Heart right ventricle (tissue), 16 donors: ENCODE results near the gene DOK1. TPM values are rescaled to one million over a fixed set of nuclear protein-coding genes. Genes with fewer than 3 reads are reported as not detected.

Experiments
- ATAC-seq, 8 donors: fragments of 200-7000 bp; cut with Tn5 transposase; one replicate each; pipeline ENCODE4 v1.9.1; 2020; ENCODE audit warnings: mild to moderate bottlenecking in 8 of 8, moderate library complexity in 8 of 8, moderate number of reproducible peaks in 1 of 8
- DNase-seq, 2 donors: peaks; one replicate each; pipeline ENCODE4 v3.0.0-alpha.2; 2020
- H3K27ac ChIP-seq, 10 donors: fragments of 200-600 bp; sonication (generic) in 2 of 10; one replicate each; pipeline versions ENCODE4 v1.5.0 to v1.8.0; 2020 to 2022; ENCODE audit warnings: mild to moderate bottlenecking in 3 of 10
- H3K27me3 ChIP-seq, 7 donors: fragments of 200-600 bp; one replicate each; pipeline ENCODE4 v1.8.0; 2021 to 2022; ENCODE audit warnings: mild to moderate bottlenecking in 2 of 7
- H3K36me3 ChIP-seq, 9 donors: fragments of 200-600 bp; sonication (generic) in 1 of 9; one replicate each; pipeline versions ENCODE4 v1.5.0 to v1.8.0; 2020 to 2022; ENCODE audit warnings: mild to moderate bottlenecking in 2 of 9
- H3K4me1 ChIP-seq, 9 donors: fragments of 200-600 bp; sonication (generic) in 1 of 9; one replicate each; pipeline versions ENCODE4 v1.5.0 to v1.8.0; 2020 to 2022; ENCODE audit warnings: mild to moderate bottlenecking in 4 of 9
- H3K4me3 ChIP-seq, 10 donors: fragments of 200-600 bp; sonication (generic) in 2 of 10; one replicate each; pipeline versions ENCODE4 v1.5.0 to v1.8.0; 2020 to 2022; ENCODE audit warnings: mild to moderate bottlenecking in 7 of 10, moderate library complexity in 2 of 10
- H3K9me3 ChIP-seq, 11 donors: fragments of 200-600 bp in 10 of 11; sonication (generic) in 2 of 11; one replicate each; pipeline versions ENCODE4 v1.5.0 to v1.8.0; 2013 to 2022; ENCODE audit warnings: mild to moderate bottlenecking in 2 of 11, control low read depth in 1 of 11, moderate library complexity in 1 of 11
- WGBS, 2 donors: extraction: QIAGEN DNeasy Blood & Tissue Kit; methylation state at CpG; one replicate each; pipeline ENCODE4 v1.1.7; 2013; ENCODE audit warnings: inconsistent platforms in 1 of 2; 5-methylcytosine and 5-hydroxymethylcytosine counted together
- intact Hi-C, 10 donors: fragments of 100-400 bp; cut with DNase I; formaldehyde crosslinking; loops; one replicate each; pipeline versions ENCODE4 v1.11.1 to v1.14.2; 2022
- polyA plus RNA-seq, 2 donors: library from polyadenylated mRNA; stranded (reverse); fragments of 200-250 nt; gene quantifications; one replicate each; pipeline ENCODE4 v1.2.3, GENCODE V29; 2013
- total RNA-seq, 10 donors: library from RNA; stranded (reverse); fragmentation: NEBNext Ultra II Directional in 3 of 10; extraction: Animal tissue kit (Norgen Biotek cat#: 25700) in 3 of 10; gene quantifications; one replicate each; pipeline versions ENCODE4 v1.2.1 to v1.2.4, GENCODE V29; 2021 to 2023
- TF ChIP-seq, protein P1 (sequence below), 9 donors: fragments of 200-600 bp; sonication (generic) in 2 of 9; IDR thresholded peaks; one replicate each; pipeline versions ENCODE4 v1.5.0 to v1.8.0; 2021 to 2022; ENCODE audit warnings: antibody characterized with exemption in 9 of 9, mild to moderate bottlenecking in 5 of 9, moderate library complexity in 1 of 9
- donor health status: Arrhythmogenic right ventricular cardiomyopathy.
- donor health status: ischemic (EF 13 %, LVEDD 7.1; RV severe dilation, severe dysfunction).
- donor health status: healthy with polysubstance abuse.
- donor health status: DM: no; HTN: yes; CAD: no.
- donor health status: DM: no; HTN: no; CAD: no.
- donor health status: ischemic (EF 25% LVEDD 6.9; RV normal size, moderate dysfunction).
- donor health status: ischemic (EF 25% LVEDD 5.7; RV mildly dilated, moderate dysfunction).
- donor health status: healthy.
- donor health status: DM: yes; HTN: yes; CAD: no.
- donor health status: Ischemic cardiomyopathy.
- donor health status: ischemic (EF 35%, LVEDD 5.7; RV mildly dilated, moderate dysfunction).
- donor health status: nonischemic (EF 11% LVEDD 7.7; RV severe dilation, severe dysfunction).
- donor health status: DM: yes; HTN: yes; CAD: no.
- donor health status: PGD.
- donor health status: ischemic (EF 29% LVEDD 5.4; RV normal size, mild dysfunction).
- donor health status: nonischemic (EF 23%, LVEDD 6.1; RV moderate dilation, normal function).

Gene DOK1
- total and polyA plus RNA-seq, 12 donors, result 1.9 to 7.7 (median 3.5) TPM

DNA sequence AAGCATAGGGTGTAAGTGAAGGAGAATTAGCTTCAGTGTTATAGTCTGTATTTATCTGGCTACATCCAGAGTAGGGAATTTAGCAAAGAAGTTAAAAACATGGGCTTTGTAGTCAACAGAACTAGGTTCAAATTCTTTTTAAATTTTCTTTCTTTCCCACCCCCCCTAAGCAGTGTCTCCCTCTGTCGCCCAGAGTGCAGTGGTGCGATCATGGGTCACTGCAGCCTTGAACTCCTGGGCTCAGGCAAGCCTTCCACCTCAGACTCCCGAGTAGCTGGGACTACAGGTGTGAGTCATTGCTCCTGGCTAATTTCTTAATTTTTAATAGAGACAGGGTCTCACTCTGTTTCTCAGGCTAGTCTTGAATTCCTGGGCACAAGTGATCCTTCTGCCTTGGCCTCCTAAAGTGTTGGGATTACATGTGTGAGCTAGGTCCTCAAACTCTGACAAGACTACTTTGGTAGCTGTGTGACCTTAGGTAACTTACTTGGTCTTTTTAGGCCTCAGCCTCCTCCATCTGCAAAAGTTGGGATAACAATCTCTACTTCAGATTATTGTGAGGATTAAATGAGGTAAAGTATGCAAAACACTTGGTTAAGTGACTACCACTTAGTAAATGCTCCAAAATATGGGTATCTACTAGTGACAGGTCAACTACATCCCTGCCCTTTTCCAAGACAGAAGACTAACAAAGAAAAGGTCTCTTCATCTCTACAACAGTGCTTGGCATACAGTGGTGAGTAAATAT lies 17.8 kb downstream of the DOK1 start:
- no peak overlapping the region for H3K27ac ChIP-seq
- 70 to 80% methylated on average over 3 of the region's 3 CpGs for WGBS, 2 donors
- no peaks in the 10 kb centered on the region for H3K9me3 ChIP-seq
- ATAC-seq (no peak), DNase-seq (no peak)
- intact Hi-C loops, result no loop called here
- H3K36me3 ChIP-seq, result no peaks in the 10 kb centered on the region
- peaks cover 0 to 58% (median 0%) of the 10 kb centered on the region in 9 donors for H3K4me1 ChIP-seq
- no peak overlapping the region for H3K4me3 ChIP-seq
- peaks cover 0 to 4% (median 0%) of the 10 kb centered on the region in 7 donors for H3K27me3 ChIP-seq
- TF ChIP-seq, protein P1, sequence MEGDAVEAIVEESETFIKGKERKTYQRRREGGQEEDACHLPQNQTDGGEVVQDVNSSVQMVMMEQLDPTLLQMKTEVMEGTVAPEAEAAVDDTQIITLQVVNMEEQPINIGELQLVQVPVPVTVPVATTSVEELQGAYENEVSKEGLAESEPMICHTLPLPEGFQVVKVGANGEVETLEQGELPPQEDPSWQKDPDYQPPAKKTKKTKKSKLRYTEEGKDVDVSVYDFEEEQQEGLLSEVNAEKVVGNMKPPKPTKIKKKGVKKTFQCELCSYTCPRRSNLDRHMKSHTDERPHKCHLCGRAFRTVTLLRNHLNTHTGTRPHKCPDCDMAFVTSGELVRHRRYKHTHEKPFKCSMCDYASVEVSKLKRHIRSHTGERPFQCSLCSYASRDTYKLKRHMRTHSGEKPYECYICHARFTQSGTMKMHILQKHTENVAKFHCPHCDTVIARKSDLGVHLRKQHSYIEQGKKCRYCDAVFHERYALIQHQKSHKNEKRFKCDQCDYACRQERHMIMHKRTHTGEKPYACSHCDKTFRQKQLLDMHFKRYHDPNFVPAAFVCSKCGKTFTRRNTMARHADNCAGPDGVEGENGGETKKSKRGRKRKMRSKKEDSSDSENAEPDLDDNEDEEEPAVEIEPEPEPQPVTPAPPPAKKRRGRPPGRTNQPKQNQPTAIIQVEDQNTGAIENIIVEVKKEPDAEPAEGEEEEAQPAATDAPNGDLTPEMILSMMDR (IDR thresholded peaks at IDR 0.05), result no peak

DNA sequence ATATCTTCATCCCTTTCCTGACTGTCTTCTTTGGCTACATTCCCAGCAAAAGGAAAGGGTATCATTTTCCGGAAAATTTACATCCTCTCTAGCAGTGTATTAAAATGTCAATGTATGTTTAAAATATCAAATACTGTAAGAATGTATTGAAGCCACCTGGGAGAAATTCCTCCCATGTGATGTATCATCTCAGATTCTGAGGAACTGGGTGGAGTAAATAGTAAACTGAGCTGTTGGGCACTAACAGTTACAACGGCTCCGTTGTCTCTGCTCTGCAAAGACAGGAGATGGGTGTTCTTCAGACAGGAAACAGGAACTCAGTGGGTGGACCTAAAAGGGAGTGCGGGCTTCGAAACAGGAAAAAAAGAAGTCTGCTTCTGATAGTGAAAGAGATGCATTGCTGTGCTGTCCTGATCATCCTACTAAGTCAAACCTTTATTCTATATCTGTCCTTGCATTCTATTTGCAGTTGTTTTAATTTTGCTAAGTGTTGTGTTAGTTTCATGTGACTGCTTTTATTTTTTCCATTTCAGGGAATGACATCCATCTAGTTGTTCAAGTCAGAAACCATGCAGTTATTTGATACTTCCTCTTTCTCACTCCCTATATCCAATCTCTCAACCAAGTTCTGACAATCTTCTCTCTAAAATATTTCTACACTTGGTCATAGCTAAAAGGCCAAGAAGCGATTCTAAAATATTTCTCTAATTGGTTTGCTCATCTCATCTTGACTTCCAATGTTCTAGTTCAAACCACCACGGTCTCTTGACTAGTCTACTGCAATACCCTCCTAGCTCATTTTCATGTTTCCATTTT lies 19.4 kb downstream of the DOK1 start:
- H3K4me1 ChIP-seq, result peaks cover 0 to 60% (median 0%) of the 10 kb centered on the region in 9 donors
- intact Hi-C loops, result no loop called here
- DNase-seq (no peak), ATAC-seq (peak in 3 of 8 donors; percentile 21 to 34 (median 25))
- H3K36me3 ChIP-seq, result no peaks in the 10 kb centered on the region
- 49 to 55% methylated on average over 7 of the region's 7 CpGs for WGBS, 2 donors
- no peaks in the 10 kb centered on the region for H3K27me3 ChIP-seq
- H3K27ac ChIP-seq, result peak overlapping the region in 2 of 10 donors; percentile 33
- peak overlapping the region in 2 of 10 donors; percentile 6 to 12 for H3K4me3 ChIP-seq
- H3K9me3 ChIP-seq, result no peaks in the 10 kb centered on the region
- TF ChIP-seq, protein P1 (IDR thresholded peaks at IDR 0.05), result no peak

- Histone ChIP-seq H3K9me3 (no peaks in the 10 kb centered on the region), H3K4me3 (no peak overlapping the region), H3K4me1 (peaks cover 0 to 59% (median 0%) of the 10 kb centered on the region in 9 donors), H3K36me3 (no peaks in the 10 kb centered on the region), H3K27ac (no peak overlapping the region), H3K27me3 (no peaks in the 10 kb centered on the region)
- intact Hi-C loops, result no loop called here
- 85 to 88% methylated on average over 4 of the region's 4 CpGs for WGBS, 2 donors
- ATAC-seq (no peak), DNase-seq (no peak)
- TF ChIP-seq, protein P1 (IDR thresholded peaks at IDR 0.05), result no peak
Observed at GRCh38 chr2:74575320-74575719, 20.8 kb downstream of the DOK1 start.

DNA sequence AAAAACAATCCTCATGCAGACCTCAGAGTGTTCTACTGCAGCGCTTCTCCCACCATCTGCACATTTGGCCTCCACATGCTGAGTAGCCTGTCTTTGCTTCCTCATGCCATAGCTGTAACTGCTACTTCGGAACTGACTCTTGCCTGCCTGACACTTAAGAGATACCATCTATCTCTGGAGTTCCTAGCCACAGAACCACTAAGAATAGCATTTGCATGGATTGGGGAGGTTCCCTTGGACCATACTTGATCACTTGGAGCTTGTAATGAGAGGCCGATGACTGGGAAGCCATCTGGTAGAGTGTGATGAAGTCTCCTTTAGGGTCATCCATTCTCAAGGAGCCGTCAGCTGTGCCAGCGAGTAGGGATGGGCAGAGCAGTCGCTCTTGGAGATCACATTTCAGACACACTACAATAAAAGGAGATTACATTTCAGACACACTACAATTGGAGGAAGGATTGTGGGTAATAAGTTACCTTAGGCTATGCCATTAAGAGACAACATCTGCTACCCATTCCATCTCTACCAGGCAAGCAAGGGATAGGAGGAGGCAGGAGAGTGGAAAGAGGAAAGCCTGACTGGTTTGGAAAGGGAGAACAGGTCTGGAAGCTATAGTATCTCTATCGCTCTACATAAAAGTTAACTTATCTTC lies 21.8 kb downstream of the DOK1 start:
- WGBS, 2 donors, result 85 to 86% methylated on average over 7 of the region's 7 CpGs
- Histone ChIP-seq H3K27ac (peak overlapping the region in 5 of 10 donors; percentile 15 to 80 (median 54)), H3K4me3 (no peak overlapping the region), H3K36me3 (no peaks in the 10 kb centered on the region), H3K4me1 (peaks cover 0 to 54% (median 0%) of the 10 kb centered on the region in 9 donors), H3K9me3 (no peaks in the 10 kb centered on the region), H3K27me3 (no peaks in the 10 kb centered on the region)
- DNase-seq (no peak), ATAC-seq (peak in 1 of 8 donors; percentile 44)
- TF ChIP-seq, protein P1 (IDR thresholded peaks at IDR 0.05), result no peak
- intact Hi-C loops, result no loop called here
